Caco-2 (cell line): ENCODE measurements around the gene TTC6. TPM values are rescaled to one million over a fixed set of nuclear protein-coding genes. Genes with fewer than 3 reads are reported as not detected.

Experiments used
- BruUV-seq: library from RNA; stranded (reverse); fragments of 400-500 nt; replicated peaks from 2 replicates; lab custom pipeline; 2021; lab: Mats Ljungman, UMichigan
- CTCF ChIA-PET: fragments of 300-600 bp; sonication (Branson Sonifier 250); formaldehyde crosslinking; loops from one replicate; lab custom pipeline; 2022; ENCODE audit warnings: antibody characterized with exemption; lab: Charles Lee
- POLR2A ChIA-PET: fragments of 300-600 bp; sonication (Branson Sonifier 250); formaldehyde crosslinking; loops from one replicate; lab custom pipeline; 2022; ENCODE audit warnings: antibody characterized with exemption; lab: Charles Lee
- DNase-seq, 2 experiments: peaks; one replicate each; pipeline versions ENCODE4 v3.0.0 to v3.0.0-alpha.2; 2020 to 2022
- H3K27me3 ChIP-seq: replicated peaks from 2 replicates; pipeline ENCODE4 v1.6.0; 2011; ENCODE audit warnings: low read length; ENCODE audit not compliant: control insufficient read depth, insufficient read depth
- H3K36me3 ChIP-seq: 2 replicates; pipeline ENCODE4 v1.5.1; 2011; ENCODE audit warnings: low read length; ENCODE audit not compliant: control insufficient read depth, insufficient read depth
- H3K4me1 ChIP-seq: fragments of 250-450 bp; sonication (Bioruptor Pico); 2 replicates; pipeline ENCODE4 v1.5.1; 2020; ENCODE audit warnings: mild to moderate bottlenecking
- H3K4me3 ChIP-seq: 2 replicates; pipeline ENCODE4 v1.5.1; 2011; ENCODE audit warnings: low read depth, mild to moderate bottlenecking, control low read depth, low read length
- H3K9me3 ChIP-seq: fragments of 250-450 bp; sonication (Bioruptor Pico); 2 replicates; pipeline ENCODE4 v1.5.1; 2020; ENCODE audit warnings: mild to moderate bottlenecking, moderate library complexity
- H3K27ac Mint-ChIP-seq: one replicate; pipeline ENCODE4 v1.8.0; 2022; ENCODE audit warnings: mixed read lengths; ENCODE audit not compliant: unreplicated experiment
- H3K27me3 Mint-ChIP-seq: one replicate; pipeline ENCODE4 v1.8.0; 2022; ENCODE audit warnings: mixed read lengths; ENCODE audit not compliant: insufficient read depth, unreplicated experiment
- H3K36me3 Mint-ChIP-seq: one replicate; pipeline ENCODE4 v1.8.0; 2022; ENCODE audit warnings: mild to moderate bottlenecking, mixed read lengths; ENCODE audit not compliant: insufficient read depth, unreplicated experiment
- H3K4me1 Mint-ChIP-seq: one replicate; pipeline ENCODE4 v1.8.0; 2022; ENCODE audit warnings: low read depth, mixed read lengths; ENCODE audit not compliant: unreplicated experiment
- H3K4me3 Mint-ChIP-seq: one replicate; pipeline ENCODE4 v1.8.0; 2022; ENCODE audit warnings: mild to moderate bottlenecking, moderate library complexity, mixed read lengths; ENCODE audit not compliant: unreplicated experiment
- H3K9me3 Mint-ChIP-seq: one replicate; pipeline ENCODE4 v1.8.0; 2022; ENCODE audit warnings: mixed read lengths; ENCODE audit not compliant: unreplicated experiment
- intact Hi-C: fragments of 100-400 bp; cut with micrococcal nuclease; formaldehyde crosslinking; loops from one replicate; pipeline ENCODE4 v1.10.0; 2022; ENCODE audit not compliant: unreplicated experiment
- total RNA-seq: library from RNA; stranded (reverse); gene quantifications from 2 replicates; pipeline ENCODE4 v1.2.3, GENCODE V29; 2022
- TF ChIP-seq, protein P1 (sequence below), 2 experiments: fragments of 200-600 bp in 1 of 2; IDR thresholded peaks; 1 replicate in 1 of 2; 2 replicates in 1 of 2; pipeline versions ENCODE4 v1.5.1 to v1.8.0; 2011 to 2022; ENCODE audit warnings: antibody characterized with exemption in 1 of 2, control low read depth in 1 of 2, inconsistent platforms in 1 of 2, low read depth in 1 of 2, low read length in 1 of 2, mild to moderate bottlenecking in 1 of 2, moderate library complexity in 1 of 2; ENCODE audit not compliant: insufficient read depth in 1 of 2, severe bottlenecking in 1 of 2, unreplicated experiment in 1 of 2

The TTC6 gene
- total RNA-seq, 1 experiment from 2014 or later = 19.4 TPM

DNA sequence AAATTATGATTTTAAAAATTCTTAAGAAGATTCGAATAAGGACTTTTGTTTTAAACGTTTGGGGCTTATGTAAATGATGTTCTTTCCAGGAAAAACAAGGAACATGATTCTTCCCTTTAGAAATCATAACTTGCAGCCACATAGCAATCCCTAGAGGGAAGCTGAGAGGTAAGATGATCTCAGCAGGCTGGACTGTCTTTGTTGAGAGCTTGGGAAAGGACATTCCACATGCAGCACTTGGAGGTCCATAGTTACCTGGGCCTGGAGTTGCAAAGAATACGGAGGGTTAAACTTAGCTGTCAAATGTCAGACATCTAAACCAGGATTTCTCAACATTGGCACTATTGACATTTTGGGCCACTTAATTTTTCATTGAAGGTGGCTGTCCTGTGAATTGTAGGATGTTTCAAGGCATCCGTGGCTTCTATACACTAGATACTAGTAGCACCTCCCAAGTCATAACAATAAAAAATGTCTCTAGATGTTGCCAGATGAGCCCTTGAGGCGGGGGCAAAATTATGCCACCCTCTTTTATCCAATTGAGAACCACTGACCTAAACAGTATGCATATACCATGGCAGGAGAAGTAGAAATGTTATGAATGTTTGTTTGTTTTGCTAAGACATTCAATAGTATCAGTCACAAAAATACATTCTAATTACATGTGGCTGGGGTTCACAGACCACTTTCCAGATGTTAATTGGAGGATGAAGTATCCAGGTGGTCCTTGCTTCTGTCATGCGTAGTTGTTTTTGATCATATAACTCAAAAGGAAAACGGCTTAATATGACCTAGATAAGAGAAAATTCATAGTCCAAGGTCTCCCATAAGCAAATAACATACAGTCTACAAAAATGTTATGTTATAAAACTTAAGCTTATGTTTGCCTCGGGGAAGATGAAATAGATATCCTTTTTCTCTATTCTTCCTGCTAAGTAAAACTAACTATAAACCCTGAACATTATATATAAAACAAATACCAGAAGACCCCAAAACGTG is 30.5 kb downstream of the TTC6 start:
- no TSS peak for BruUV-seq
- H3K4me1 ChIP-seq = peaks cover 7% of the 10 kb centered on the region; the same call in 1 of the 2 replicates
- POLR2A ChIA-PET = interaction anchor here (0.5 kb wide), 1 partner anchor 30 kb away, joined by 4 read pairs; no protein-coding TSS in a partner anchor
- no peak for DNase-seq
- H3K36me3 ChIP-seq = no peaks in the 10 kb centered on the region
- Mint-ChIP-seq H3K4me1 (no peaks in the 10 kb centered on the region), H3K9me3 (peaks cover 15% of the 10 kb centered on the region), H3K27me3 (no peaks in the 10 kb centered on the region), H3K4me3 (no peak overlapping the region), H3K36me3 (peaks cover 33% of the 10 kb centered on the region), H3K27ac (no peak overlapping the region)
- H3K9me3 ChIP-seq = no peaks in the 10 kb centered on the region
- intact Hi-C loops = no loop called here
- no peak overlapping the region for H3K4me3 ChIP-seq
- H3K27me3 ChIP-seq = no peaks in the 10 kb centered on the region
- CTCF ChIA-PET = no interaction called here
- TF ChIP-seq, protein P1, sequence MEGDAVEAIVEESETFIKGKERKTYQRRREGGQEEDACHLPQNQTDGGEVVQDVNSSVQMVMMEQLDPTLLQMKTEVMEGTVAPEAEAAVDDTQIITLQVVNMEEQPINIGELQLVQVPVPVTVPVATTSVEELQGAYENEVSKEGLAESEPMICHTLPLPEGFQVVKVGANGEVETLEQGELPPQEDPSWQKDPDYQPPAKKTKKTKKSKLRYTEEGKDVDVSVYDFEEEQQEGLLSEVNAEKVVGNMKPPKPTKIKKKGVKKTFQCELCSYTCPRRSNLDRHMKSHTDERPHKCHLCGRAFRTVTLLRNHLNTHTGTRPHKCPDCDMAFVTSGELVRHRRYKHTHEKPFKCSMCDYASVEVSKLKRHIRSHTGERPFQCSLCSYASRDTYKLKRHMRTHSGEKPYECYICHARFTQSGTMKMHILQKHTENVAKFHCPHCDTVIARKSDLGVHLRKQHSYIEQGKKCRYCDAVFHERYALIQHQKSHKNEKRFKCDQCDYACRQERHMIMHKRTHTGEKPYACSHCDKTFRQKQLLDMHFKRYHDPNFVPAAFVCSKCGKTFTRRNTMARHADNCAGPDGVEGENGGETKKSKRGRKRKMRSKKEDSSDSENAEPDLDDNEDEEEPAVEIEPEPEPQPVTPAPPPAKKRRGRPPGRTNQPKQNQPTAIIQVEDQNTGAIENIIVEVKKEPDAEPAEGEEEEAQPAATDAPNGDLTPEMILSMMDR (IDR thresholded peaks at IDR 0.05; ENCODE audit: insufficient read depth in 1 of 2, low read depth in 1 of 2, low read length in 1 of 2, severe bottlenecking in 1 of 2, unreplicated experiment in 1 of 2) = no peak

DNA sequence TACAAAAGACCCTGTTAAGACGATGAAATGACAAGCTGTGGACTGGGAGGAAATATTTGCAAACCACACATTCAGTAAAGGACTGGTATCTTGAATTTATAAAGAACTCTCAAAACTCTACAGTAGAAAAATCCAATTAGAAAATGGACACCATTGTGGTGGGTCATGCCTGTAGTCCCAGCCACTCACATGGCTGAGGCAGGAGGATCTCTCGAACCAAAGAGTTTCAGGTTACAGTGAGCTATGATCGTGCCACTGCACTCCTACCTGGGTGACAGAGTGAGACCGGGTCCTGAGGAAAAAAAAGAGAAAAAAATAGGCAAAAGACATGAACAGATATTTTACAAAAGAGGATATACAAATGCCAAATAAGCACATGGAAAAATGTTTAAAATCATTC is 41.9 kb downstream of the TTC6 start:
- no TSS peak for BruUV-seq
- no peak overlapping the region for H3K4me3 Mint-ChIP-seq
- ChIA-PET POLR2A (no interaction called here), CTCF (no interaction called here)
- Histone ChIP-seq H3K36me3 (no peaks in the 10 kb centered on the region), H3K9me3 (no peaks in the 10 kb centered on the region), H3K4me3 (no peak overlapping the region), H3K4me1 (no peaks in the 10 kb centered on the region), H3K27me3 (no peaks in the 10 kb centered on the region)
- TF ChIP-seq, protein P1 (IDR thresholded peaks at IDR 0.05; ENCODE audit: insufficient read depth in 1 of 2, low read depth in 1 of 2, low read length in 1 of 2, severe bottlenecking in 1 of 2, unreplicated experiment in 1 of 2) = no peak
- H3K4me1 Mint-ChIP-seq = no peaks in the 10 kb centered on the region
- no peak overlapping the region for H3K27ac Mint-ChIP-seq
- intact Hi-C loops = no loop called here
- no peaks in the 10 kb centered on the region for H3K27me3 Mint-ChIP-seq
- H3K9me3 Mint-ChIP-seq = no peaks in the 10 kb centered on the region
- peaks cover 18% of the 10 kb centered on the region for H3K36me3 Mint-ChIP-seq
- no peak for DNase-seq

DNA sequence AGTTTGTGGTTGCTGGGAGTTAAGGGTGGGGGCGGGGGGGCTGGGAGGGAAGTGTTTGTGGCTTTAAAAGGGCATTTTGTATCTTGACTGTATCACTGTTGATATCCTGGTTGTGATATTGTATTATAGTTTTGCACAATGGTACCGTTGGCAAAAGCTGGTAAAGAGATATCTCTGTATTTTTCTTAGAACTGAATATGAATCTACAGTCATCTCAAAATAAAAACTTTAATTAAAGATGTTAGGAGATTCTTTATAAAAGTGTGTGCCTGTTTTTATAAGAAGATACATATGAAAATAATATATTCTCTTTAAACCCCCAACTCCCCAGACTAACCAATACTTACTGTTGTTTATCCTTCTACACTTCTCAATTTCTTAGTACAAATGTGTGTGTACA is 43.2 kb downstream of the TTC6 start:
- no peaks in the 10 kb centered on the region for H3K27me3 Mint-ChIP-seq
- intact Hi-C loops = no loop called here
- CTCF ChIA-PET = no interaction called here

More for the DNA sequence above, 43.2 kb downstream of the TTC6 start:
- Histone ChIP-seq H3K36me3 (no peaks in the 10 kb centered on the region), H3K4me3 (no peak overlapping the region), H3K27me3 (no peaks in the 10 kb centered on the region), H3K4me1 (no peaks in the 10 kb centered on the region), H3K9me3 (no peaks in the 10 kb centered on the region)
- no peak for DNase-seq
- Mint-ChIP-seq H3K27ac (no peak overlapping the region), H3K4me3 (no peak overlapping the region), H3K9me3 (no peaks in the 10 kb centered on the region), H3K4me1 (no peaks in the 10 kb centered on the region), H3K36me3 (peaks cover 18% of the 10 kb centered on the region)
- BruUV-seq = no TSS peak
- TF ChIP-seq, protein P1 (IDR thresholded peaks at IDR 0.05; ENCODE audit: insufficient read depth in 1 of 2, low read depth in 1 of 2, low read length in 1 of 2, severe bottlenecking in 1 of 2, unreplicated experiment in 1 of 2) = no peak
- POLR2A ChIA-PET = no interaction called here
